Measurements from ENCODE around the gene GOLGA7B.

GOLGA7B gene

DNA sequence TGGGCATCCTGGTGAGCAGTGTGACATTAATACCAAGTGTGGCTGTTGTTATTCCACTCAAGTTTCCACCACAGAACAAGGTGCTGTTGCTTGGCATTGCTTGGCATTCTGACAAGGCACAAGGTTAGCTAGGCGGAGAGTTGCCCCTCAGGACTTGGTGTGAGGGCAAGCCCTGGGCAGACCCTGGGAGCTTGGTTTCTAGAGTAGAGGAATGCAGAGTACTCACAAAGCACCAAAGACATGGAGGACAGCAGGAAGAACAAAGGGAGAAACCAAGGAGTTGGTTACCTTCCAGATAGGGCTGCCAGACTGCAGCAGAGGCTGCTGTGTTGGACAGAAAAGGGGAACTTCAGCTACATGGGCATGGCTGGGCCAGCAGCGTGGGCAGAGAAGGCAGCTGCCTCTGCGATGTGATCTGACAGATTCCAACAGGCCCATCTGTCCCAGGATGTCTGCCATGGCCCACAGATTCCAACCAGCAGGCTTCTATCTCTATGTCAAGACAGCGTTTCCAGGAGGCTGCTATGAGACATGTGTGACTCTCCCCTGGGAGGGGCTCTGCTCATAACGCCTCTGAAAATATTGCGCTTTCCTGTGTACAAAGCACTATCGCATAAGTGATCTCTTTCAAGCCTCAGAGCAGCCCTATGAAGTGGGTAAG, 1.8 kb downstream of the GOLGA7B start:
- in situ Hi-C loops (cut with MboI; ENCODE audit: low sequenced_read_pairs, unreplicated experiment) = no loop called here
- TF ChIP-seq, protein P1, sequence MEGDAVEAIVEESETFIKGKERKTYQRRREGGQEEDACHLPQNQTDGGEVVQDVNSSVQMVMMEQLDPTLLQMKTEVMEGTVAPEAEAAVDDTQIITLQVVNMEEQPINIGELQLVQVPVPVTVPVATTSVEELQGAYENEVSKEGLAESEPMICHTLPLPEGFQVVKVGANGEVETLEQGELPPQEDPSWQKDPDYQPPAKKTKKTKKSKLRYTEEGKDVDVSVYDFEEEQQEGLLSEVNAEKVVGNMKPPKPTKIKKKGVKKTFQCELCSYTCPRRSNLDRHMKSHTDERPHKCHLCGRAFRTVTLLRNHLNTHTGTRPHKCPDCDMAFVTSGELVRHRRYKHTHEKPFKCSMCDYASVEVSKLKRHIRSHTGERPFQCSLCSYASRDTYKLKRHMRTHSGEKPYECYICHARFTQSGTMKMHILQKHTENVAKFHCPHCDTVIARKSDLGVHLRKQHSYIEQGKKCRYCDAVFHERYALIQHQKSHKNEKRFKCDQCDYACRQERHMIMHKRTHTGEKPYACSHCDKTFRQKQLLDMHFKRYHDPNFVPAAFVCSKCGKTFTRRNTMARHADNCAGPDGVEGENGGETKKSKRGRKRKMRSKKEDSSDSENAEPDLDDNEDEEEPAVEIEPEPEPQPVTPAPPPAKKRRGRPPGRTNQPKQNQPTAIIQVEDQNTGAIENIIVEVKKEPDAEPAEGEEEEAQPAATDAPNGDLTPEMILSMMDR (IDR thresholded peaks at IDR 0.05; ENCODE audit: borderline replicate concordance, control extremely low read depth, extremely low read depth, insufficient read depth, missing control alignments) = no peak
- no peak for DNase-seq (ENCODE audit: low spot score)

DNA sequence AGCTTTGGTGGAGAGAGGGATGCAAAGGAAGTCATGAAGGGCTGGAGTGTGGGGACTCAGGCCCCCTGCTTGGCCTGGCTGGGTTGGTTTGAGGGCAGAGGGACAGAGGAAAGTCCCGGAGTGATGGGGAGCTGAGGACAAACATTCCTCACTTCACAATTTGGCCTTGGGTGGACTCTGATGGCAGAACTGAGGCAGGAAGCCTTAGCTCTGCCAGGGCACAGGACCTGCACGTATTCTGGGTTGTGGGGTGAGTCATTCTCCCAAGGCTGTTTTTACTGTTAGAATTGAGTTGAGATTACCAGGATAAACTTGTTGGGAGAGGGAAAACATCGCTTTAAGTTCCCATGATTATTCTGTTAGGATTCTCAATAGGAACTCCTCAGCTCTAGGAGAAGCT, 2.6 kb downstream of the GOLGA7B start:
- no peak for DNase-seq (ENCODE audit: low spot score)
- in situ Hi-C loops (cut with MboI; ENCODE audit: low sequenced_read_pairs, unreplicated experiment) = no loop called here
- TF ChIP-seq, protein P1 (IDR thresholded peaks at IDR 0.05; ENCODE audit: borderline replicate concordance, control extremely low read depth, extremely low read depth, insufficient read depth, missing control alignments) = no peak

DNA sequence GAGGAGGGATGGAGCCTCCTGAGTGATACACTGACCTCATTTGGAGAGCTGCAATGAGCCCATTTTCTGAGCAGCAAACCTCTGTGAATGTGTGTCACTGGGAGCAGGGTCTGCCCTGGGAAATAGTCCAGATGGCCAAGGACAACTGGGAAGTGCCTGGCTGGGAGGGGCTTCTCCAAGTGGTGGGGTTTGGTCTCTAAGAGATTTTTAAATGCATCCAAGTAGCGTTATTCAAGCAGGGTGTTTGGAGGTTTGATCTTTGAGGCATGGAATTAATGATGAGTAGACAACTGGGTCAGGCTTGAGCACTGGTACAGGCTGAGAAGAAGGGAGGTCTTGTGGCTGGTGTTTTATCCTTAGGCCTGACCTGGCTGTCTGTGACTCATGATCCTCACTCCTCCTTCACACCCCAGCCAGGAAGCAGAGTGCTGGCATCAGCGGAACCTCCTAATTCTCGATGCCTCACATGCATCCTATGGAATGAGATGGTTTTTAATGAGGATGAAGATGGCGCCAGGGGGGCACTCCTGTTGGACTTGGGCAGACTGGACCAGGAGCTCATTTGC, 3.3 kb downstream of the GOLGA7B start:
- no peak for DNase-seq (ENCODE audit: low spot score)
- TF ChIP-seq, protein P1 (IDR thresholded peaks at IDR 0.05; ENCODE audit: borderline replicate concordance, control extremely low read depth, extremely low read depth, insufficient read depth, missing control alignments) = no peak
- in situ Hi-C loops (cut with MboI; ENCODE audit: low sequenced_read_pairs, unreplicated experiment) = no loop called here

DNA sequence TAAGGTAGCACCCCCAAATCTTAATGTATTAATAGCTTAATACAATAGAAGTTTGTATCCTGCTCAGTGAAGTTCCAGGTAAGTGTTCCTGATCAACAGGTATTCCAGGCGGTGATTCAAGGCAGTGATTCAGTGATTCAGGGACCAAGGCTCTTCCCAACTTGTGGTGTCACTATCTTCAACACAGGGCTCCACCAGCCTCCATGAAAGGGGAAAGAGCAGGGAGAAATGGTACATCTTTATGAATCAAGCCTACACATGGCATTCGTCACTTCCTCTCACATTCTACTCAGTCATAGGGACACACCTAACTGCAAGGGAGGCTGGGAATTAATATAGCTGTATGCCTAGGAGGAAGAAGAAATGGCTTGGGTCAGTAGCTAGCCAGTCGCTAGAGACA, 5.1 kb downstream of the GOLGA7B start:
- in situ Hi-C loops (cut with MboI; ENCODE audit: low sequenced_read_pairs, unreplicated experiment) = no loop called here
- TF ChIP-seq, protein P1 (IDR thresholded peaks at IDR 0.05; ENCODE audit: borderline replicate concordance, control extremely low read depth, extremely low read depth, insufficient read depth, missing control alignments) = no peak
- DNase-seq (ENCODE audit: low spot score) = no peak

DNA sequence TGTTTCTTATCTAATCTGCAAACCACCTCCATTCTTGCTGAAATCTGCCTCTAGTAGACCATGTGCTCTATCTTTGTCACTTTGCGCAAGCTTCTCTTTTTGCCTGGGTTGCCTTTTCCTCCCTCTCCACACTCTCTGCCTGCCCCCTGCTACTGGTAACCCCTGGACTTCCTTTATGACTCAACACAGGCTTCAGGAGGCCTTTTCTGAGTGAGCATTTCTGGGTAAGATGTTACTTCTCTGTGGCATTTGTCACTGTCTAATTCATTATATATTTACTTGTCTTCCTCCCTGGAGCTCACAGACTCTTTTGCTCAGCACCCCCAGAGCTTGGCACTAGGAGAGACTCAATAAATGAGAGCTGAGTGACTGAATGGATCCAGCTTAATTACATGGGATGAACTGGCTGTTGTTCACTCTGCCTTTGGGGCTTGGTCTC, 8.4 kb downstream of the GOLGA7B start:
- TF ChIP-seq, protein P1 (IDR thresholded peaks at IDR 0.05; ENCODE audit: borderline replicate concordance, control extremely low read depth, extremely low read depth, insufficient read depth, missing control alignments) = no peak
- in situ Hi-C loops (cut with MboI; ENCODE audit: low sequenced_read_pairs, unreplicated experiment) = no loop called here
- DNase-seq (ENCODE audit: low spot score) = no peak

DNA sequence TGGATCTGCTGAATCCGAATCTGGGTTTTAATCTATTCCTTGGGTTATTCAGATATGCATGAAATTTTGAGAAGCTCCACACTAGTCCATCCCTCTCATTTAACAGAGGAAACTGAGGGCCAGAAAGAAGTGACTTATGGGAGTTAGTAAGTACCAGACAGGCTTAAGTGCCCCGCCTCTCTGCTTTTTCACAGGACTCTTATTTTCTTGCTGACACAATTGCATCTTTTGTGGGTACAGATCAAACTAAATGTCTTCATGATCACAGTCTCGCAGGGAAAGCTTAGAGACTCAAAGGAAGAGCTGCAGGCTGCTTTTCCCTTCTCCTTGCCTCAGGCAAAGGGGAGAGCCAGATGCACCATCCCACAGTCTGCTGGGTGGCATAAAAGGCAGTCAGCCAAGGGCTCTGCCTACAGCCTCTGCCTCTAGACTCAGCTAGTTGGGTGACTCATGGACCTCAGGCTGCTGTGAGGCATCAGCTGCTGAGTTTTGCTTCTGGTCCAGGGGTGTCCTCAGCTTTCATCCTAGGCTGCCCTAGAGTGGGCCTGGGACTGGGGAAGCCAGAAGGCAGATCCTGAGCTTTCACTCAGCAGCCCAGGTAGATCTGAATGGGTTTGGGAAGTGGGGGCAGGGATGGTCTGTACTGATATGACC, 11.6 kb downstream of the GOLGA7B start:
- DNase-seq (ENCODE audit: low spot score) = no peak
- TF ChIP-seq, protein P1 (IDR thresholded peaks at IDR 0.05; ENCODE audit: borderline replicate concordance, control extremely low read depth, extremely low read depth, insufficient read depth, missing control alignments) = no peak
- in situ Hi-C loops (cut with MboI; ENCODE audit: low sequenced_read_pairs, unreplicated experiment) = no loop called here

Measured in GM13976 (cell line).